Breast epithelium (tissue), 4 donors: Measurements from ENCODE around the gene TAS2R60. TPM values are rescaled to one million over a fixed set of nuclear protein-coding genes. Genes with fewer than 3 reads are reported as not detected.

ENCODE experiments used
- DNase-seq, 2 donors: peaks; one replicate each; pipeline ENCODE4 v3.0.0-alpha.2; 2019; ENCODE audit warnings: low spot score in 2 of 2
- H3K27ac ChIP-seq, 2 donors: fragments of 200-600 bp; sonication (generic) in 1 of 2; one replicate each; pipeline ENCODE4 v1.5.1; 2016 to 2019; ENCODE audit warnings: mild to moderate bottlenecking in 1 of 2
- H3K27me3 ChIP-seq, 2 donors: fragments of 200-600 bp; sonication (generic) in 1 of 2; one replicate each; pipeline versions ENCODE4 v1.5.1 to v1.6.0; 2017 to 2019; ENCODE audit warnings: control low read depth in 1 of 2, mild to moderate bottlenecking in 1 of 2
- H3K36me3 ChIP-seq: fragments of 200-600 bp; one replicate; pipeline ENCODE4 v1.5.1; 2019
- H3K4me1 ChIP-seq, 2 donors: fragments of 200-600 bp; sonication (generic); one replicate each; pipeline ENCODE4 v1.5.1; 2016 to 2019; ENCODE audit warnings: control low read depth in 1 of 2
- H3K4me3 ChIP-seq, 3 donors: fragments of 200-600 bp; sonication (generic); 1 replicate in 2 of 3; 2 replicates in 1 of 3; pipeline ENCODE4 v1.5.1; 2016 to 2019; ENCODE audit warnings: mild to moderate bottlenecking in 3 of 3, moderate library complexity in 2 of 3
- H3K9me3 ChIP-seq, 2 donors: fragments of 200-600 bp; sonication (generic) in 1 of 2; one replicate each; pipeline ENCODE4 v1.5.1; 2016 to 2019; ENCODE audit warnings: control low read depth in 1 of 2
- CTCF ChIP-seq, 3 donors: fragments of 450-650 bp; IDR thresholded peaks; one replicate each; pipeline ENCODE4 v1.5.1; 2016 to 2017; ENCODE audit warnings: antibody characterized with exemption in 3 of 3, mild to moderate bottlenecking in 3 of 3, moderate library complexity in 3 of 3
- POLR2A ChIP-seq: fragments of 450-650 bp; IDR thresholded peaks from one replicate; pipeline ENCODE4 v1.6.1; 2016; ENCODE audit warnings: antibody characterized with exemption, mild to moderate bottlenecking, moderate library complexity
- POLR2AphosphoS5 ChIP-seq, 3 donors: sonication (generic); formaldehyde crosslinking; IDR thresholded peaks; one replicate each; pipeline ENCODE4 v1.6.1; 2017; ENCODE audit warnings: antibody characterized with exemption in 3 of 3
- intact Hi-C: fragments of 100-400 bp; cut with DNase I; formaldehyde crosslinking; loops from one replicate; pipeline ENCODE4 v1.15.1; 2023; ENCODE audit warnings: low total_unique reads
- total RNA-seq, 3 donors: library from RNA; depleted of rRNA; stranded (reverse); fragments of >200 nt; gene quantifications; one replicate each; pipeline ENCODE4 v1.1.0, GENCODE V29; 2016

The TAS2R60 gene
- total RNA-seq, 3 donors from 2014 or later, result 1.6 TPM; not detected in 2

- TF ChIP-seq POLR2AphosphoS5 (IDR thresholded peaks at IDR 0.05) (no peak), POLR2A (no peak), CTCF (IDR thresholded peaks at IDR 0.05) (no peak)
- Histone ChIP-seq H3K9me3 (no peaks in the 10 kb centered on the region), H3K4me3 (peak overlapping the region in 2 of 3 donors; percentile 72 to 73), H3K4me1 (peaks cover 0 to 10% of the 10 kb centered on the region in 2 donors), H3K36me3 (no peaks in the 10 kb centered on the region), H3K27ac (peak overlapping the region; percentile 12 to 45), H3K27me3 (no peaks in the 10 kb centered on the region)
- DNase-seq, result peak in 1 of 2 donors; percentile 17
- intact Hi-C loops, result loop anchor here (10.0 kb wide), 1 partner anchor 163 kb away; no protein-coding TSS in a partner anchor
Observed at GRCh38 chr7:143407287-143408251, 35.7 kb upstream of the TAS2R60 start.

GRCh38 chr7:143408252-143408685 lies 35.0 kb upstream of the TAS2R60 start:
- TF ChIP-seq CTCF (IDR thresholded peaks at IDR 0.05) (no peak), POLR2AphosphoS5 (IDR thresholded peaks at IDR 0.05) (no peak), POLR2A (no peak)
- Histone ChIP-seq H3K9me3 (no peaks in the 10 kb centered on the region), H3K27ac (peak overlapping the region; percentile 12 to 45), H3K4me1 (peaks cover 0 to 10% of the 10 kb centered on the region in 2 donors), H3K36me3 (no peaks in the 10 kb centered on the region), H3K27me3 (no peaks in the 10 kb centered on the region), H3K4me3 (peak overlapping the region in 2 of 3 donors; percentile 72 to 73)
- no peak for DNase-seq
- intact Hi-C loops, result loop anchor here (10.0 kb wide), 1 partner anchor 163 kb away; no protein-coding TSS in a partner anchor

GRCh38 chr7:143408686-143409561 lies 34.3 kb upstream of the TAS2R60 start, which contains the start of gene EPHA1:
Gene EPHA1 (minus strand): TSS chr7:143408856. CDS start chr7:143408805, 51 bp downstream.
- intact Hi-C loops, result loop anchor here (10.0 kb wide), 1 partner anchor 164 kb away; no protein-coding TSS in a partner anchor
- H3K36me3 ChIP-seq, result no peaks in the 10 kb centered on the region
- no peaks in the 10 kb centered on the region for H3K27me3 ChIP-seq
- H3K27ac ChIP-seq, result peak within 1 kb of the TSS; percentile 12 to 60
- DNase-seq, result peak in 1 of 2 donors; percentile 75
- peaks cover 0 to 10% of the 10 kb centered on the region in 2 donors for H3K4me1 ChIP-seq
- no peaks in the 10 kb centered on the region for H3K9me3 ChIP-seq
- peak in 1 of 3 donors; percentile 33 for TF ChIP-seq POLR2AphosphoS5 (IDR thresholded peaks at IDR 0.05)
- TF ChIP-seq POLR2A, result no peak
- peak; percentile 36 to 63 (median 45) for TF ChIP-seq CTCF (IDR thresholded peaks at IDR 0.05)
- H3K4me3 ChIP-seq, result peak within 1 kb of the TSS in 2 of 3 donors; percentile 72 to 73

- no peak for TF ChIP-seq POLR2A
- peak in 1 of 3 donors; percentile 21 for TF ChIP-seq POLR2AphosphoS5 (IDR thresholded peaks at IDR 0.05)
- TF ChIP-seq CTCF (IDR thresholded peaks at IDR 0.05), result no peak
- H3K4me1 ChIP-seq, result peaks cover 0 to 10% of the 10 kb centered on the region in 2 donors
- no peaks in the 10 kb centered on the region for H3K36me3 ChIP-seq
- no peak for DNase-seq
- intact Hi-C loops, result loop anchor here (5.0 kb wide), 1 partner anchor 413 kb away; no protein-coding TSS in a partner anchor
- H3K9me3 ChIP-seq, result no peaks in the 10 kb centered on the region
- no peak overlapping the region for H3K27ac ChIP-seq
- H3K4me3 ChIP-seq, result no peak overlapping the region
- no peaks in the 10 kb centered on the region for H3K27me3 ChIP-seq
Observed at GRCh38 chr7:143410521-143411004, 32.7 kb upstream of the TAS2R60 start.
